SK-N-MC (cell line): ENCODE measurements around the gene ADI1.

Source experiments
- DNase-seq: peaks from one replicate; pipeline ENCODE4 v3.0.0-alpha.2; 2011; ENCODE audit warnings: low read depth, low spot score
- H3K27ac ChIP-seq: fragments of 200-600 bp; sonication (generic); 2 replicates; pipeline ENCODE4 v1.5.1; 2016; ENCODE audit warnings: mixed run types
- H3K36me3 ChIP-seq: fragments of 200-600 bp; sonication (generic); 2 replicates; pipeline ENCODE4 v1.6.1; 2017; ENCODE audit warnings: antibody characterized with exemption, low read length, mixed read lengths; ENCODE audit not compliant: insufficient read depth
- H3K4me3 ChIP-seq: fragments of 200-600 bp; sonication (generic); 2 replicates; pipeline ENCODE4 v1.5.1; 2016
- H3K9ac ChIP-seq: fragments of 200-600 bp; sonication (generic); 2 replicates; pipeline ENCODE4 v1.8.0; 2017; ENCODE audit warnings: mixed run types, mixed read lengths; ENCODE audit not compliant: insufficient read length
- H3K9me3 ChIP-seq: fragments of 200-600 bp; sonication (generic); 2 replicates; pipeline ENCODE4 v1.6.1; 2017; ENCODE audit warnings: low read depth, mild to moderate bottlenecking, antibody characterized with exemption, low read length, moderate library complexity, mixed read lengths
- EZH2 ChIP-seq: fragments of 200-600 bp; sonication (generic); IDR thresholded peaks from one replicate; pipeline ENCODE4 v1.6.1; 2017; ENCODE audit warnings: antibody characterized with exemption
- FOXP2 ChIP-seq: optimal IDR thresholded peaks from 2 replicates; pipeline ENCODE3; 2011; ENCODE audit warnings: mild to moderate bottlenecking, moderate library complexity; ENCODE audit not compliant: insufficient read depth; ENCODE audit errors: extremely low read length, control extremely low read depth
- POLR2AphosphoS5 ChIP-seq: IDR thresholded peaks from 2 replicates; pipeline ENCODE4 v1.6.1; 2012; ENCODE audit warnings: mild to moderate bottlenecking, low read depth, low read length, borderline replicate concordance

Gene ADI1

DNA sequence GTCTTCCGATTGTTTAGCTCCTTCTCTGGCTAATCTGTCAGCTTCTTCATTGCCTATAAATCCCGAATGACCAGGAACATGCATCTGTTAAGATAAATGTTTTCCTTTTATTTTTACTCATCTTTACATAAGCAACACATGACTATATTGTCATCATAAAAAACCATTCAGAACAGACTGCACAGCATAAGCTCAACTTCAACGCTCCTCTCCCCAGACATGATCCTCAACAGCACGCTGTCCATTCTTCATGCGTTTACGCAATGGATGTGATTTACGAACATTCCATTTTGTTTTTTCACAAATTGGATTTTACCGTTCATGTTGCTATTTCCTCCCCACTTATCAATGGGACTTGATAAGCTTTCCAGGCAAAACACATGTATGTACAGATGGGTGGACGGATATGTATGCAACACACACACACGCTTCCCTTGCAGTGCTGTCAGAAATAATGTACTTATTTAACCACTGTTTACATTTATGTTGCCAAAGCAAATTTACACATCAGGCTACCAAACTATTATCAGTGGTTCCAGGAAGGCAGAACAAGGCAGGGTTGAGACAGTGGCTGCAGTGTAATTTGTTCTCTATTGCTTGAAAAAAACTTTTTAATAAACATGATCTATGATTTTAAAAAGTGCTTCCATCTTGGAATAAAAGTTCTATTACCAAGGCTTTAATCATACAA, 26.6 kb upstream of the ADI1 start:
- TF ChIP-seq POLR2AphosphoS5 (no peak), EZH2 (no peak), FOXP2 (no peak)
- Histone ChIP-seq H3K9me3 (no peaks in the 10 kb centered on the region), H3K9ac (no peak overlapping the region), H3K4me3 (no peak overlapping the region), H3K27ac (no peak overlapping the region), H3K36me3 (peaks cover 89% of the 10 kb centered on the region)
- DNase-seq = no peak

DNA sequence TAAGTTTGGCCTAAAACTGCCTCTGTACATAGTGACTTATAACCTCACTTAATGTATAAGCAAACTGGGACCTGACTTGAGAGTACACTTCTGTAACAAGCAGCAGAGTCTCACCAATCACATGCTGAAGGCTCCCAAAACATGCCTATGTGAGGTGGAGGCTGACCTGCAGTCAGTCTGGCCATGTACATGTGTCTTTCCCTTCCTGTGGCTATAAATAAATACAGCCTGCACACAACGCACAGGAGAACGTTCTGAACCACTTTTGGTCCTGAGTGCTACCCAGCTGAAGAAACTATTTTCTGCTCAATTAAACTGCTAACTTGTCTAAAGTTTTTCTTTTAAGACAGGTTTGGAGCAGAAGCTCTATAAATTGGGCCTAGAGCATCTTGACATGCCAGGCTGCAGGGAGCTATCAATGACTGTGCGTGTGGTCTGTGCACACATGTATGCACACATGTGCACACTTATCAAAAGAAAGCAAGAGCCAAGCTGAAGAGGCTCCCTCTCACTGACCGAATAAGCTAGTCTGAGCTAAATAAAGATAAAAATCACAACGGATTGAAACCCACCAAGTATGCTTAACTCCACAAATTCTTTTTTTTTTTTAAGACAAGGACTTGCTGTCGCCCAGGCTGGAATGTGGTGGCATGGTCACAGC, 23.8 kb upstream of the ADI1 start:
- Histone ChIP-seq H3K4me3 (no peak overlapping the region), H3K9ac (no peak overlapping the region), H3K27ac (no peak overlapping the region), H3K36me3 (peaks cover 65% of the 10 kb centered on the region), H3K9me3 (no peaks in the 10 kb centered on the region)
- DNase-seq = no peak
- no peak for TF ChIP-seq FOXP2
- no peak for TF ChIP-seq POLR2AphosphoS5
- TF ChIP-seq EZH2 = no peak

DNA sequence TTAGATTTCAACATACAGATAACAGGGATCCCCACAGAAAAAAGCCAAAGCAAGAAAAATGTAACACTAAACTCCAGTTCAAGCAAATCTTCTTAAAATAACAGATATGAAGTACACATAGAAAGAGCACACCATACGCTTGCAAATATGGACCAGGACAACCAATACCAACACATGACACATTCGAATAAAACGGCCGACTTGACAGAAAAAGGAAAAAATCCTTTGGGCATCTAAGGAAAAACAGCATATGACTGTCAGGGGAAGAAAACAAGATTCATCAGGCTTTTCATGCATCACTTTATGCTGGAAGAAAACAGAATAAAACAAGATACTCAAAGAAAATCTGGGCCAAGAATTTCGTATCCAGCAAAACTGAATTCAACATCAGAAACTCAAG, 22.8 kb upstream of the ADI1 start:
- Histone ChIP-seq H3K27ac (no peak overlapping the region), H3K4me3 (no peak overlapping the region), H3K36me3 (peaks cover 55% of the 10 kb centered on the region), H3K9ac (no peak overlapping the region), H3K9me3 (no peaks in the 10 kb centered on the region)
- DNase-seq = no peak
- TF ChIP-seq POLR2AphosphoS5 (no peak), EZH2 (no peak), FOXP2 (no peak)

DNA sequence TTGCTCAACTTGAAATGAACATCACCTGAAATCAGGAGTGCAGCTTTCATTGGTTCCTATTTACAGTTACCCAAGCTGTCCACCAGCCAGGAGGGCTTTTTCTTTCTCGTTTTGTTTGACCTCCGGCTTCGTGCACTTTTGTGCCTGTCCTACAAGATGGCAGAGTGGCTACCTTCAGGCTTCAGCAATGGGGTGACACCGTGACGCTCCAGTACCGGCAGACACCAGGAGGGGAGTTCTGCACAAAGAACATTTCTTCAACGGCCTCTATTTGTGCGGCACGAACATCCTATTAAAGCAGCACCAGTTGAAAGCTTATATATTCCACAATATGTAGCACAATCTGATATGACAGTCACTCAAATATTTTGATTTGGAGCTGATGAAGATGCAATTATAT, 20.5 kb upstream of the ADI1 start:
- no peak for TF ChIP-seq FOXP2
- TF ChIP-seq EZH2 = no peak
- no peak for TF ChIP-seq POLR2AphosphoS5
- DNase-seq = no peak
- no peaks in the 10 kb centered on the region for H3K9me3 ChIP-seq
- H3K9ac ChIP-seq = no peak overlapping the region
- H3K27ac ChIP-seq = no peak overlapping the region
- no peak overlapping the region for H3K4me3 ChIP-seq
- H3K36me3 ChIP-seq = peaks cover 32% of the 10 kb centered on the region

DNA sequence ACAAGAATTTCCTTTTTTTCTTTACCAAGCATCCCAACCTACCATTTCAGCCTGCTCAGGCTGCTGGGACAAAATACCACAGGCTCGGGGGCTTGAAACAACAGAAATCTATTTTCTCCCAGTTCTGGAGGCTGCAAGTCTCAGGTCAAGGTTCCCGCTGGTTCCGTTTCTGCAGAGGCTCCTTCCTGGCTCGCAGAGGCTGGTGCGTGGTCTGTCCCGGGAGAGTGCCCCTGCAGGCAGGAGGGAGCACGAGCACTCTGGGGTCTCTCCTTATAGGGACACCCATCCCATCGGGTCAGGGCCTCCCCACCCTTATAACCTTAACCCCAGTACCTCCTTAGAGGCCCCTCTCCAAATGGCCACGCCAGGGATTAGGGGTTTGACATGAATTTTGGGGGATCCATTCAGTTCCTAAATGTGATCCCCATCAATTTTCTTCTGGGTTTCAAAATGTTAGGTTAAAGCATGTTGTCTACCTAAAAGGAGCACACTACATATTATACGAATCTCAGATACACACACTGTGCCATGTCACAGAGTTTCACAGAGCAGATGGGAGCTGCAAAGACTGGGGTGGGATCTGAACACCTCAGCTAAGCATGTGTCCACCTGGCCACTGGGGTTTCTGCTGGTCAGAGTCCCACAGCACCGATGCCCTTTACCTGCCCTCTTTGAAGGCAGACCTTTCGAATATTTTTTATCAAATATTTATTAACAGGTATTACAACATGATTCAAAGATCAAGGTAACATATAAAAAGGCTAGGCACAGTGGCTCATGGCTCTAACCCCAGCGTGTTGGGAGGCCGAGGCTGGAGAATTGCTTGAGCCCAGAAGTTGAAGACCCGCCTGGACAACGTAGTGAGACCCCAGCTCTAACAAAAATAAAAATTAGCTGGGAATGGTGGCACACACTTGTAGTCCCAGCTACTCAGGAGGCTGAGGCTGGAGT, 17.6 kb upstream of the ADI1 start:
- Histone ChIP-seq H3K27ac (no peak overlapping the region), H3K9ac (no peak overlapping the region), H3K9me3 (no peaks in the 10 kb centered on the region), H3K4me3 (no peak overlapping the region), H3K36me3 (peaks cover 8% of the 10 kb centered on the region)
- no peak for DNase-seq
- TF ChIP-seq EZH2 (no peak), POLR2AphosphoS5 (no peak), FOXP2 (no peak)

DNA sequence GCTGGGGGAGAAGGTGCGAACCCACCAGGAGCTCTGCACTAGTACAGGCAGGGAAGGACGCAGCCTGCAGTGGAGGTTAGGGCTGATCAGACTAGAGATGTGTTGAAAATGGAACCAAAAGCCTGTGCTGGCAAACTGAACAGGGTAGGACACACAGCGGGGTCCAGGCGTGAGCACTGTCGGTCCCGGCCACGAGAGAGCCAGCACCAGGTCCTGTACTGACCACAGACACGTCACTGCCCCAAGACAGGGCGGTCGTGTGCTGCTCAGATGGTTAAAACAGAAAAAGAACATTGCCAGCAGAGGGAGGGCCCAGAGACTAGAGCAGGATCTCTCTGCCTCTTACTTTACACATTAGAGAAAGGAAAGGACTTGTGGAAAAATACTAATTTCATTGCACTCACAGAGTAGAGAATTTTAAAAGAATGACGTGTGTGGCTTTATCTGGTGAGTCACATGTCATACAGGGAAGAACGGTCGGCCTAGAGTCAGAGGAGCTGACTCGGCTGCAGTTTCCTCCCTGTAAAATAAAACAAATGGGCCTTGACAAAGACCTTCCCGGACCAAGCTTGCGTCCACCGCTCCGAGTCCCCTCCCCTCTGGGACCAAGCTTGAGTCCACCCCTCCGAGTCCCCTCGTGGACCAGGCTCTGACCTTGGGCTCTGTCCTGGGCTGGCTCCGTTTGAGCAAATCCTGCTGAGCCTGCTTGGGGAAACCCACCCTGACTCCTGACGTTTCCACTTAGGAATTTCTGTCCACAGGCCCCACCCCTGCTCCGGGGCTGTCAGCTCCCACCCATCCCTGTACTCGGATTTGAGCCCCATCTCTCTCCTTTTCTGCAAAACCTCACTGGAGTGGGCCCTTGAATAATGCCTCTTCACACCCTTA, 16.7 kb upstream of the ADI1 start:
- TF ChIP-seq EZH2 (no peak), POLR2AphosphoS5 (no peak), FOXP2 (no peak)
- no peak overlapping the region for H3K4me3 ChIP-seq
- no peaks in the 10 kb centered on the region for H3K9me3 ChIP-seq
- no peak overlapping the region for H3K27ac ChIP-seq
- no peak for DNase-seq
- peak overlapping the region; percentile 26 for H3K9ac ChIP-seq
- 0 out of 2 replicates have a peak, but pooled peaks cover 2% of the 10 kb centered on the region for H3K36me3 ChIP-seq

DNA sequence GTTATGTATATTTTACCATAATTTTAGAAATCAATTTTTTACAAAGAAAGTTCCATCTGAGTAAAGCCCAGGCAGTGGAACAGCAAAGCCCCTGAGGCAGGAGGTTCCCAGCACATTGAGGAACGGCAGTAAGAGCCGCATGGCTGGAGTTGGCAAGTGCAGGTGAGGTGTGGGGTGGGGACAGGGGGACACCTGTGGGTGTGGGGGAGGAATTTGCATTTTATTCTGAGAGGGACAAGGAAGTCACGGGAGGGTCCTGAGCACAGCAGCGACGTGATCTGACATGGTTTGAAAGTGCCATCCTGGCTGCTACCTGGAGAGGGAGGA, 16.1 kb upstream of the ADI1 start:
- H3K4me3 ChIP-seq = no peak overlapping the region
- no peak for DNase-seq
- no peak overlapping the region for H3K27ac ChIP-seq
- no peak overlapping the region for H3K9ac ChIP-seq
- no peak for TF ChIP-seq EZH2
- TF ChIP-seq POLR2AphosphoS5 = no peak
- TF ChIP-seq FOXP2 = no peak
- 0 out of 2 replicates have a peak, but pooled peaks cover 2% of the 10 kb centered on the region for H3K36me3 ChIP-seq
- H3K9me3 ChIP-seq = no peaks in the 10 kb centered on the region
